Measurements from ENCODE around the gene MNAT1.
A peak's percentile ranks its signal among the peaks of the same experiment; 100 is the strongest.
"Not testable (repeated sequence)": the region's sequence is repeated elsewhere in the genome, so short reads cannot be mapped to it uniquely, and the experiment has no call there.

Gene MNAT1

GRCh38 chr14:60722357-60723115 lies 12.0 kb upstream of the MNAT1 start:
- H3K27ac ChIP-seq (ENCODE audit: low read depth, low read length) = no peak overlapping the region

GRCh38 chr14:60723116-60723906 lies 11.2 kb upstream of the MNAT1 start:
- H3K9me2 ChIP-seq (replicated peaks; ENCODE audit: control insufficient read depth, low read length) = no peaks in the 10 kb centered on the region
- H4K20me1 ChIP-seq (ENCODE audit: control insufficient read depth, insufficient read depth, low read depth, low read length) = no peaks in the 10 kb centered on the region
- 0 out of 2 replicates have a peak, but pooled peaks cover 6% of the 10 kb centered on the region for H3F3A ChIP-seq (ENCODE audit: control insufficient read depth, insufficient read depth)
- peaks cover 13% of the 10 kb centered on the region for H3K4me1 ChIP-seq (ENCODE audit: control insufficient read depth, low read length)
- H3K36me3 ChIP-seq (ENCODE audit: control insufficient read depth, low read length) = no peaks in the 10 kb centered on the region
- TF ChIP-seq EZH2phosphoT487 (IDR thresholded peaks at IDR 0.05; ENCODE audit: borderline replicate concordance, low read length) = no peak
- TF ChIP-seq CTCF (IDR thresholded peaks at IDR 0.05; ENCODE audit: low read depth, low read length, poor library complexity, severe bottlenecking) = no peak
- H3K4me3 ChIP-seq (ENCODE audit: low read length) = peak overlapping the region; percentile 93
- no peaks in the 10 kb centered on the region for H3K79me2 ChIP-seq (ENCODE audit: control insufficient read depth, low read length)
- peaks cover 17% of the 10 kb centered on the region for H3K27me3 ChIP-seq (ENCODE audit: control insufficient read depth, low read length)
- no peak overlapping the region for H3K27ac ChIP-seq (ENCODE audit: low read depth, low read length)
- no peaks in the 10 kb centered on the region for H3K9me3 ChIP-seq (ENCODE audit: control insufficient read depth, insufficient read depth, low read length)
- peak overlapping the region; percentile 97 for H3K4me2 ChIP-seq (ENCODE audit: low read length)

More at GRCh38 chr14:60722357-60723115, 12.0 kb upstream of the MNAT1 start:
- H3K79me2 ChIP-seq (ENCODE audit: control insufficient read depth, low read length) = no peaks in the 10 kb centered on the region
- 0 out of 2 replicates have a peak, but pooled peaks cover 6% of the 10 kb centered on the region for H3F3A ChIP-seq (ENCODE audit: control insufficient read depth, insufficient read depth)
- no peaks in the 10 kb centered on the region for H3K36me3 ChIP-seq (ENCODE audit: control insufficient read depth, low read length)
- no peaks in the 10 kb centered on the region for H3K9me3 ChIP-seq (ENCODE audit: control insufficient read depth, insufficient read depth, low read length)
- no peaks in the 10 kb centered on the region for H4K20me1 ChIP-seq (ENCODE audit: control insufficient read depth, insufficient read depth, low read depth, low read length)
- H3K4me2 ChIP-seq (ENCODE audit: low read length) = peak overlapping the region; percentile 97
- H3K4me3 ChIP-seq (ENCODE audit: low read length) = peak overlapping the region; percentile 93
- no peaks in the 10 kb centered on the region for H3K9me2 ChIP-seq (replicated peaks; ENCODE audit: control insufficient read depth, low read length)
- peaks cover 13% of the 10 kb centered on the region for H3K4me1 ChIP-seq (ENCODE audit: control insufficient read depth, low read length)
- H3K27me3 ChIP-seq (ENCODE audit: control insufficient read depth, low read length) = peaks cover 17% of the 10 kb centered on the region
- no peak for TF ChIP-seq CTCF (IDR thresholded peaks at IDR 0.05; ENCODE audit: low read depth, low read length, poor library complexity, severe bottlenecking)
- no peak for TF ChIP-seq EZH2phosphoT487 (IDR thresholded peaks at IDR 0.05; ENCODE audit: borderline replicate concordance, low read length)

GRCh38 chr14:60723907-60724618 lies 10.5 kb upstream of the MNAT1 start, which contains the start of gene SIX4:
SIX4 (minus strand) TSS chr14:60724351; CDS start chr14:60724074, 277 bp downstream.
- Histone ChIP-seq H4K20me1 (ENCODE audit: control insufficient read depth, insufficient read depth, low read depth, low read length) (no peaks in the 10 kb centered on the region), H3K27ac (ENCODE audit: low read depth, low read length) (no peak within 1 kb of the TSS), H3K4me2 (ENCODE audit: low read length) (peak within 1 kb of the TSS; percentile 97), H3K9me3 (ENCODE audit: control insufficient read depth, insufficient read depth, low read length) (no peaks in the 10 kb centered on the region), H3K4me1 (ENCODE audit: control insufficient read depth, low read length) (peaks cover 13% of the 10 kb centered on the region), H3K27me3 (ENCODE audit: control insufficient read depth, low read length) (peaks cover 17% of the 10 kb centered on the region), H3K9me2 (replicated peaks; ENCODE audit: control insufficient read depth, low read length) (no peaks in the 10 kb centered on the region), H3K36me3 (ENCODE audit: control insufficient read depth, low read length) (no peaks in the 10 kb centered on the region), H3F3A (ENCODE audit: control insufficient read depth, insufficient read depth) (0 out of 2 replicates have a peak, but pooled peaks cover 6% of the 10 kb centered on the region), H3K4me3 (ENCODE audit: low read length) (peak within 1 kb of the TSS; percentile 93), H3K79me2 (ENCODE audit: control insufficient read depth, low read length) (no peaks in the 10 kb centered on the region)
- TF ChIP-seq CTCF (IDR thresholded peaks at IDR 0.05; ENCODE audit: low read depth, low read length, poor library complexity, severe bottlenecking) = no peak
- TF ChIP-seq EZH2phosphoT487 (IDR thresholded peaks at IDR 0.05; ENCODE audit: borderline replicate concordance, low read length) = no peak

GRCh38 chr14:60731291-60731690 lies 3.3 kb upstream of the MNAT1 start:
- H3K27ac ChIP-seq (ENCODE audit: low read depth, low read length); H4K20me1 ChIP-seq (ENCODE audit: control insufficient read depth, insufficient read depth, low read depth, low read length); H3K27me3 ChIP-seq (ENCODE audit: control insufficient read depth, low read length); H3K9me3 ChIP-seq (ENCODE audit: control insufficient read depth, insufficient read depth, low read length); H3K36me3 ChIP-seq (ENCODE audit: control insufficient read depth, low read length); H3F3A ChIP-seq (ENCODE audit: control insufficient read depth, insufficient read depth); H3K4me3 ChIP-seq (ENCODE audit: low read length); H3K9me2 ChIP-seq (replicated peaks; ENCODE audit: control insufficient read depth, low read length); H3K4me2 ChIP-seq (ENCODE audit: low read length): not testable (repeated sequence)
- peaks cover 17% of the 10 kb centered on the region for H3K79me2 ChIP-seq (ENCODE audit: control insufficient read depth, low read length)
- peaks cover 13% of the 10 kb centered on the region for H3K4me1 ChIP-seq (ENCODE audit: control insufficient read depth, low read length)
